ENCODE data around the gene PIP5KL1. TPM values are rescaled to one million over a fixed set of nuclear protein-coding genes. Genes with fewer than 3 reads are reported as not detected.

PIP5KL1 gene
- total and polyA plus RNA-seq, 2 of the 8 experiments (the other 6 are each of a cell fraction or from before 2014, with no cell fraction given), result 13.4 to 15.4 TPM

DNA sequence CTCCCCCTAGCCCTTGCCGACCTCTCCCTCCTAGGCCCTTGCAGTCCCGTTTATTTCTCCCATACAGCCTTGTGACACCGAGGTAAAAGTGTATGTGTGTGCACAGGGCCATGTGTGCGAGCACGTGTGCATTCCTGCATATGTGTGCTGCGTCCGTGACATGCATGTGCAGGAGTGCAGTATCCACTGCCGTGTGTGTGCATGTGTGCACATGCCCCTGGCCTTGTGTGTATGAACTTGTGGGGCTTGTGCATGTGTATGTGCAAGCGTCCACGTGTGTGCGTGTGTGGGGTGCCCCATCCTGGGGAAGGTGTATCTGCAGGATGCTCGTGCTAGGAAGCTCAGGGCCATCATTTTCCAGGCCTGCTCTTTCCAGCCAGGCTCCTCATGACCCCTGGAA is 59.7 kb downstream of the PIP5KL1 start:
- no peak overlapping the region for H2BK20ac ChIP-seq (ENCODE audit: low read length)
- no peak for DNase-seq (ENCODE audit: low read depth in 1 of 2, low spot score in 2 of 2)
- no peak overlapping the region for H4K5ac ChIP-seq (ENCODE audit: insufficient read length, low read depth, low read length)
- H3K79me1 ChIP-seq (ENCODE audit: low read depth, low read length), result no peaks in the 10 kb centered on the region; the same call in 1 of the 2 replicates
- H3K23me2 ChIP-seq (ENCODE audit: low read depth, low read length), result peaks cover 2% of the 10 kb centered on the region
- no peak overlapping the region for H3K14ac ChIP-seq (ENCODE audit: insufficient read length)
- no peaks in the 10 kb centered on the region; a peak in 1 of 7 replicates for H3K27me3 ChIP-seq (replicated peaks in 1 of 4; ENCODE audit: control insufficient read depth in 3 of 4, extremely low read depth in 1 of 4, insufficient read depth in 3 of 4, low read length in 3 of 4)
- peaks cover 0 to 8% (median 2%) of the 10 kb centered on the region in 4 experiments; a peak in 1 of 7 replicates for H3K4me1 ChIP-seq (replicated peaks in 1 of 4; ENCODE audit: control insufficient read depth in 3 of 4, insufficient read depth in 4 of 4, low read length in 3 of 4)
- H2BK5ac ChIP-seq (ENCODE audit: low read depth, low read length), result no peak overlapping the region; the same call in 1 of the 2 replicates
- H2AK5ac ChIP-seq (ENCODE audit: low read depth, low read length), result no peak overlapping the region
- no peak overlapping the region for H2BK120ac ChIP-seq (replicated peaks; ENCODE audit: low read depth, low read length)
- H3K56ac ChIP-seq (replicated peaks; ENCODE audit: insufficient read length, low read depth, low read length), result no peak overlapping the region
- ChIA-PET CTCF (ENCODE audit: partially characterized antibody) (interaction anchor here (1.2 to 9.2 kb wide), 25 partner anchors 10 to 136 kb away, joined by 3 to 116 read pairs (median 14); partner anchors contain the start of genes FPGS, ST6GALNAC4 and TOR2A), POLR2A (ENCODE audit: partially characterized antibody) (interaction anchor here (1.3 kb wide), 1 partner anchor 82 kb away, joined by 4 read pairs; no protein-coding TSS in a partner anchor)
- H2AFZ ChIP-seq (ENCODE audit: low read length), result no peak overlapping the region
- no peaks in the 10 kb centered on the region for H3K79me2 ChIP-seq (ENCODE audit: control insufficient read depth in 1 of 2, insufficient read depth in 2 of 2, low read length in 2 of 2)
- H3K18ac ChIP-seq (ENCODE audit: extremely low read depth, low read length), result no peak overlapping the region
- H4K8ac ChIP-seq (ENCODE audit: extremely low read depth, insufficient read depth, low read length), result no peak overlapping the region
- FAIRE-seq, result no peak
- H3K27ac ChIP-seq (ENCODE audit: low read depth, low read length), result no peak overlapping the region
- H3K23ac ChIP-seq (ENCODE audit: insufficient read length), result no peak overlapping the region
- H2BK12ac ChIP-seq (ENCODE audit: low read depth, low read length), result no peak overlapping the region
- H3K4ac ChIP-seq (replicated peaks; ENCODE audit: insufficient read length, low read depth, low read length), result no peak overlapping the region
- H3K4me3 ChIP-seq (ENCODE audit: extremely low read depth in 1 of 4, insufficient read depth in 2 of 4, low read depth in 3 of 4, low read length in 4 of 4), result no peak overlapping the region
- H3K9ac ChIP-seq (replicated peaks in 1 of 4; ENCODE audit: extremely low read depth in 1 of 4, low read depth in 3 of 4, low read length in 3 of 4), result no peak overlapping the region
- H2BK15ac ChIP-seq (ENCODE audit: low read length), result no peak overlapping the region
- H3K4me2 ChIP-seq (ENCODE audit: insufficient read depth in 1 of 2, low read depth in 2 of 2, low read length in 2 of 2), result no peak overlapping the region
- H4K91ac ChIP-seq (replicated peaks; ENCODE audit: insufficient read length, low read length), result peak overlapping the region; percentile 74
- H3K36me3 ChIP-seq (ENCODE audit: control insufficient read depth in 2 of 4, insufficient read depth in 4 of 4, low read length in 3 of 4), result no peaks in the 10 kb centered on the region
- 89% methylated on average over 12 of the region's 12 CpGs; no CpG with 5 or more reads in 1 of the 2 experiments for WGBS, 2 experiments (ENCODE audit: extremely low coverage in 1 of 2, insufficient coverage in 1 of 2, insufficient read length in 1 of 2, insufficient replicate concordance in 2 of 2, low coverage in 1 of 2, low lambda C conversion rate in 2 of 2, missing lambda C conversion rate in 1 of 2)
- H4K20me1 ChIP-seq (replicated peaks in 1 of 2; ENCODE audit: control insufficient read depth in 1 of 2, insufficient read depth in 2 of 2, low read length in 2 of 2), result peaks cover 0 to 4% of the 10 kb centered on the region in 2 experiments
- no peaks in the 10 kb centered on the region for H3K9me3 ChIP-seq (ENCODE audit: insufficient read depth in 2 of 2, low read depth in 1 of 2, low read length in 1 of 2)
- TF ChIP-seq GTF2F1 (IDR thresholded peaks at IDR 0.05; ENCODE audit: borderline replicate concordance, low read depth, low read length) (no peak), BCL11A (IDR thresholded peaks at IDR 0.05; ENCODE audit: low read depth in 2 of 2, low read length in 2 of 2) (no peak), MAFK (IDR thresholded peaks at IDR 0.05; ENCODE audit: low read depth, low read length) (no peak), SAP30 (IDR thresholded peaks at IDR 0.05; ENCODE audit: insufficient read depth, insufficient replicate concordance, low read length) (no peak), SP2 (IDR thresholded peaks at IDR 0.05; ENCODE audit: low read length) (no peak), TEAD4 (IDR thresholded peaks at IDR 0.05; ENCODE audit: low read depth, low read length) (no peak), POLR2A (IDR thresholded peaks at IDR 0.05; ENCODE audit: control extremely low read depth in 1 of 2, low read depth in 2 of 2, low read length in 2 of 2) (no peak), EGR1 (IDR thresholded peaks at IDR 0.05; ENCODE audit: borderline replicate concordance, low read depth, low read length) (no peak), EZH2 (IDR thresholded peaks at IDR 0.05; ENCODE audit: low read depth, low read length, severe bottlenecking) (no peak), RNF2 (IDR thresholded peaks at IDR 0.05; ENCODE audit: borderline replicate concordance, low read depth, low read length, missing control alignments, poor library complexity, severe bottlenecking) (no peak), BRCA1 (IDR thresholded peaks at IDR 0.05; ENCODE audit: low read depth, low read length) (no peak), PHF8 (conservative IDR thresholded peaks at IDR 0.05; ENCODE audit: low read depth, low read length) (no peak)
- TF ChIP-seq, protein P1, sequence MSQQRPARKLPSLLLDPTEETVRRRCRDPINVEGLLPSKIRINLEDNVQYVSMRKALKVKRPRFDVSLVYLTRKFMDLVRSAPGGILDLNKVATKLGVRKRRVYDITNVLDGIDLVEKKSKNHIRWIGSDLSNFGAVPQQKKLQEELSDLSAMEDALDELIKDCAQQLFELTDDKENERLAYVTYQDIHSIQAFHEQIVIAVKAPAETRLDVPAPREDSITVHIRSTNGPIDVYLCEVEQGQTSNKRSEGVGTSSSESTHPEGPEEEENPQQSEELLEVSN (IDR thresholded peaks at IDR 0.05), result no peak
